OCI-LY7 (cell line): ENCODE measurements around the gene TMA7B. TPM values are rescaled to one million over a fixed set of nuclear protein-coding genes. Genes with fewer than 3 reads are reported as not detected.

ENCODE experiments used
- total RNA-seq, 2 experiments: library from RNA; depleted of rRNA in 1 of 2; stranded (reverse); fragments of >200 nt in 1 of 2; shearing (Covaris generic) in 1 of 2; gene quantifications; 2 replicates each; pipeline ENCODE4 v1.2.3, GENCODE V29; 2014 to 2022

The TMA7B gene
- total RNA-seq, 2 experiments from 2014 or later: not detected

Other genes starting within 250 kb of the TMA7B start
- gene ENTHD1, start 66.6 kb upstream of the TMA7B start, total RNA-seq (2014; rRNA removed; shearing (Covaris generic)): not detected in 2 replicates
- not detected in 2 replicates for gene ENTHD1, start 66.6 kb upstream of the TMA7B start, total RNA-seq (2022)
- 0.08 TPM in 1 of 2 replicates, not detected in the other for gene GRAP2, start 59.3 kb upstream of the TMA7B start, total RNA-seq (2014; rRNA removed; shearing (Covaris generic))
- gene GRAP2, start 59.3 kb upstream of the TMA7B start, total RNA-seq (2022): not detected in 2 replicates
- gene FAM83F, start 34.6 kb downstream of the TMA7B start, total RNA-seq (2014; rRNA removed; shearing (Covaris generic)): not detected in 2 replicates
- not detected in 2 replicates for gene FAM83F, start 34.6 kb downstream of the TMA7B start, total RNA-seq (2022)
- gene TNRC6B, start 217.5 kb downstream of the TMA7B start, total RNA-seq (2014; rRNA removed; shearing (Covaris generic)): 28.4 and 37.0 TPM in 2 replicates
- gene TNRC6B, start 217.5 kb downstream of the TMA7B start, total RNA-seq (2022): 55.5 and 63.7 TPM in 2 replicates